NCI-H2081 (cell line): Measurements from ENCODE around the gene PRR33.

ENCODE experiments used
- DNase-seq, 2 experiments: peaks; one replicate each; lab custom pipeline; 2025; lab: John Stamatoyannopoulos, UW

Gene PRR33

GRCh38 chr11:1862588-1863351, 28.9 kb downstream of the PRR33 start:
- no peak for DNase-seq

- DNase-seq, result no peak
Measured at GRCh38 chr11:1861435-1862411, 30.0 kb downstream of the PRR33 start.

GRCh38 chr11:1860108-1860507, 31.6 kb downstream of the PRR33 start:
- DNase-seq, result no peak

- DNase-seq, result no peak
Measured at GRCh38 chr11:1859004-1859403, 32.7 kb downstream of the PRR33 start.

GRCh38 chr11:1858576-1858975, 33.1 kb downstream of the PRR33 start:
- no peak for DNase-seq

- DNase-seq, result no peak
Measured at GRCh38 chr11:1858154-1858553, 33.5 kb downstream of the PRR33 start.

- no peak for DNase-seq
Measured at GRCh38 chr11:1857064-1857463, 34.6 kb downstream of the PRR33 start.

GRCh38 chr11:1856306-1857005, 35.2 kb downstream of the PRR33 start:
- no peak for DNase-seq

- DNase-seq, result no peak
Measured at GRCh38 chr11:1855886-1856265, 35.8 kb downstream of the PRR33 start.

GRCh38 chr11:1854949-1855885, 36.5 kb downstream of the PRR33 start:
- no peak for DNase-seq

GRCh38 chr11:1854132-1854948, 37.4 kb downstream of the PRR33 start:
- no peak for DNase-seq

GRCh38 chr11:1853376-1854131, 38.1 kb downstream of the PRR33 start:
- DNase-seq, result no peak

GRCh38 chr11:1852877-1853276, 38.8 kb downstream of the PRR33 start, which contains the start of gene LSP1:
Gene LSP1 (plus strand): TSS chr11:1853084. CDS start chr11:1853145, 61 bp downstream.
- no peak for DNase-seq

- no peak for DNase-seq
Measured at GRCh38 chr11:1852271-1852876, 39.3 kb downstream of the PRR33 start.

GRCh38 chr11:1851468-1852180, 40.1 kb downstream of the PRR33 start:
- no peak for DNase-seq

GRCh38 chr11:1848640-1849430, 42.9 kb downstream of the PRR33 start:
- no peak for DNase-seq

- no peak for DNase-seq
Measured at GRCh38 chr11:1847926-1848639, 43.6 kb downstream of the PRR33 start.
